HL-60/S4 treated with phorbol 12-myristate 13-acetate at 8.2 ng/mL for 4 days and 3 days (cell line): ENCODE results near the gene GLI2.

Source experiments
- in situ Hi-C: fragments of 300-500 bp; cut with MboI; formaldehyde crosslinking; loops from 2 replicates; pipeline ENCODE4 v1.15.0; 2022; ENCODE audit warnings: low sequenced_read_pairs

Gene GLI2

GRCh38 chr2:120783969-120784372 lies 48.3 kb downstream of the GLI2 start:
- in situ Hi-C loops = no loop called here
